GM23338 (cell line): ENCODE results near the gene TTC17. TPM values are rescaled to one million over a fixed set of nuclear protein-coding genes. Genes with fewer than 3 reads are reported as not detected.

Experiments
- ATAC-seq: fragments of 200-7000 bp; cut with Tn5 transposase; 3 replicates; pipeline ENCODE4 v1.9.1; 2020
- DNase-seq: peaks from one replicate; pipeline ENCODE4 v3.0.0-alpha.2; 2015; ENCODE audit warnings: low spot score
- H2AFZ ChIP-seq: fragments of 200-600 bp; sonication (generic); 2 replicates; pipeline ENCODE4 v1.8.0; 2016; ENCODE audit warnings: antibody characterized with exemption, mild to moderate bottlenecking, moderate library complexity
- H3F3A ChIP-seq: fragments of 200-600 bp; sonication (generic); replicated peaks from 2 replicates; pipeline ENCODE4 v1.8.0; 2017; ENCODE audit warnings: antibody characterized with exemption, mixed run types, low read depth
- H3K27ac ChIP-seq: fragments of 200-600 bp; sonication (generic); 2 replicates; pipeline ENCODE4 v1.6.1; 2016; ENCODE audit warnings: low read depth
- H3K27me3 ChIP-seq: fragments of 200-600 bp; sonication (generic); 2 replicates; pipeline ENCODE4 v1.8.0; 2016; ENCODE audit warnings: mild to moderate bottlenecking, mixed run types, moderate library complexity; ENCODE audit not compliant: insufficient read depth
- H3K36me3 ChIP-seq: fragments of 200-600 bp; sonication (generic); 2 replicates; pipeline ENCODE4 v1.8.0; 2016; ENCODE audit warnings: mild to moderate bottlenecking; ENCODE audit not compliant: insufficient read depth
- H3K4me1 ChIP-seq: fragments of 200-600 bp; sonication (generic); 2 replicates; pipeline ENCODE4 v1.8.0; 2016; ENCODE audit warnings: mild to moderate bottlenecking, moderate library complexity; ENCODE audit not compliant: insufficient read depth
- H3K4me2 ChIP-seq: fragments of 200-600 bp; sonication (generic); 2 replicates; pipeline ENCODE4 v1.7.1; 2017; ENCODE audit warnings: mixed run types
- H3K4me3 ChIP-seq: fragments of 200-600 bp; sonication (generic); 2 replicates; pipeline ENCODE4 v1.6.1; 2016; ENCODE audit warnings: mixed run types
- H3K79me2 ChIP-seq: fragments of 200-600 bp; sonication (generic); replicated peaks from 2 replicates; pipeline ENCODE4 v1.8.0; 2017; ENCODE audit warnings: mild to moderate bottlenecking; ENCODE audit not compliant: insufficient read depth
- H3K9me2 ChIP-seq: fragments of 200-600 bp; sonication (generic); 2 replicates; pipeline ENCODE4 v1.8.0; 2017; ENCODE audit not compliant: insufficient read depth
- H4K20me1 ChIP-seq: fragments of 200-600 bp; sonication (generic); replicated peaks from 2 replicates; pipeline ENCODE4 v1.8.0; 2017; ENCODE audit warnings: mild to moderate bottlenecking; ENCODE audit not compliant: insufficient read depth
- H3K27ac Mint-ChIP-seq: 2 replicates; pipeline ENCODE4 v1.8.0; 2020; ENCODE audit warnings: inconsistent platforms, mild to moderate bottlenecking, moderate library complexity, mixed read lengths
- H3K27me3 Mint-ChIP-seq: 3 replicates; pipeline ENCODE4 v1.8.0; 2022; ENCODE audit warnings: low read depth, mild to moderate bottlenecking, moderate library complexity, mixed read lengths, inconsistent platforms; ENCODE audit not compliant: insufficient read depth, poor library complexity
- H3K36me3 Mint-ChIP-seq: 3 replicates; pipeline ENCODE4 v1.8.0; 2021; ENCODE audit warnings: low read depth, mild to moderate bottlenecking, inconsistent platforms, moderate library complexity, mixed read lengths
- H3K4me1 Mint-ChIP-seq: 3 replicates; pipeline ENCODE4 v1.8.0; 2020; ENCODE audit warnings: mild to moderate bottlenecking, inconsistent platforms, mixed read lengths
- H3K4me3 Mint-ChIP-seq: 3 replicates; pipeline ENCODE4 v1.8.0; 2021; ENCODE audit warnings: moderate library complexity, mild to moderate bottlenecking, inconsistent platforms, mixed read lengths
- H3K9me3 Mint-ChIP-seq: 3 replicates; pipeline ENCODE4 v1.8.0; 2020; ENCODE audit warnings: moderate library complexity, mild to moderate bottlenecking, inconsistent platforms, mixed read lengths
- CREB1 ChIP-seq: fragments of 250-450 bp; sonication (Bioruptor Pico); IDR thresholded peaks from 2 replicates; pipeline ENCODE4 v1.5.0; 2020; ENCODE audit warnings: low read depth, mild to moderate bottlenecking, moderate library complexity
- EZH2 ChIP-seq: fragments of 200-600 bp; sonication (generic); IDR thresholded peaks from one replicate; pipeline ENCODE4 v1.8.0; 2017; ENCODE audit warnings: antibody characterized with exemption, mild to moderate bottlenecking, low read depth; ENCODE audit not compliant: unreplicated experiment
- EZH2phosphoT487 ChIP-seq: fragments of 200-600 bp; sonication (generic); IDR thresholded peaks from one replicate; pipeline ENCODE4 v1.8.1; 2018; ENCODE audit warnings: antibody characterized with exemption; ENCODE audit not compliant: unreplicated experiment
- JUNB ChIP-seq: IDR thresholded peaks from one replicate; pipeline ENCODE4 v1.6.1; 2016; ENCODE audit warnings: antibody characterized with exemption; ENCODE audit not compliant: unreplicated experiment
- NANOG ChIP-seq: IDR thresholded peaks from 2 replicates; pipeline ENCODE4 v1.6.1; 2016; ENCODE audit warnings: antibody characterized with exemption, borderline replicate concordance
- POLR2AphosphoS5 ChIP-seq: IDR thresholded peaks from 2 replicates; pipeline ENCODE4 v1.6.1; 2016; ENCODE audit warnings: antibody characterized with exemption, low read depth
- STAT1 ChIP-seq: IDR thresholded peaks from one replicate; pipeline ENCODE4 v1.6.1; 2016; ENCODE audit warnings: antibody characterized with exemption; ENCODE audit not compliant: unreplicated experiment
- ZNF114 ChIP-seq: fragments of 250-450 bp; sonication (Bioruptor Pico); IDR thresholded peaks from 2 replicates; pipeline ENCODE4 v1.5.0; 2020; ENCODE audit warnings: mild to moderate bottlenecking, moderate library complexity
- ZNF331 ChIP-seq: fragments of 250-450 bp; sonication (Bioruptor Pico); IDR thresholded peaks from 2 replicates; pipeline ENCODE4 v1.5.0; 2020; ENCODE audit warnings: low read depth, mild to moderate bottlenecking, moderate library complexity
- polyA plus RNA-seq: library from polyadenylated mRNA; unstranded; fragments of >200 nt; fragmentation: Nextera tagmentation; extraction: Ambion mirVana; gene quantifications from 2 replicates; pipeline ENCODE4 v1.2.1, GENCODE V29; 2016
- total RNA-seq: library from RNA; depleted of rRNA; stranded (reverse); fragments of >200 nt; shearing (Covaris generic); gene quantifications from 2 replicates; pipeline ENCODE4 v1.2.3, GENCODE V29; 2014
- TF ChIP-seq, protein P1 (sequence below): fragments of 250-450 bp; sonication (Bioruptor Pico); IDR thresholded peaks from 2 replicates; pipeline ENCODE4 v1.5.0; 2020; ENCODE audit warnings: mild to moderate bottlenecking, moderate library complexity
- TF ChIP-seq, protein P2 (sequence below): IDR thresholded peaks from 2 replicates; pipeline ENCODE4 v1.6.1; 2016; ENCODE audit warnings: antibody characterized with exemption
- TF ChIP-seq, protein P3 (sequence below): IDR thresholded peaks from one replicate; pipeline ENCODE4 v1.6.1; 2018; ENCODE audit warnings: antibody characterized with exemption; ENCODE audit not compliant: unreplicated experiment
- TF ChIP-seq, protein P4 (sequence below), 2 experiments: fragments of 200-600 bp in 1 of 2; sonication (generic) in 1 of 2; conservative IDR thresholded peaks; 2 replicates each; pipeline versions ENCODE4 v1.5.1 to v1.6.1; 2016 to 2017; ENCODE audit warnings: antibody characterized with exemption in 2 of 2, low read depth in 2 of 2, mild to moderate bottlenecking in 2 of 2, moderate library complexity in 1 of 2

Gene TTC17
- total and polyA plus RNA-seq, 2 experiments from 2014 or later = 59.3 to 87.9 TPM

DNA sequence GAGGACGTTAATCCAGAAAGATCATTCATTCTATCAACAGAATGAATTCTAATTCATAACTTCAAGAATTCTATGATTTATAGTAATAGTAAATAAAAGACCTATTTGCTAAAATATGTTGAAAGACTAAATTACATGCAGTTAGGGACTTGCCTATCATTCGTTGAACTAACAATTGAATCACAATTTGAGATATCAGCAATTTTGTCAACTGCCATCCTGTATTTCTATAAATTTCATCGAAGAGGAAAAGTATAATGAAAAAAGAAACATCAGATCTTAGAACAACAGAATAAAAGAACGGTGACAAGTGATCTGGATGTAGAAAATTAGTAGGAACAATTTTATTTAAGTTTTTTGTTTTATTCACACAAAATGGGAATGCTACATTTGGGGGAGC is 4.4 kb upstream of the TTC17 start (continued):
- no peak for TF ChIP-seq STAT1
- TF ChIP-seq EZH2 = no peak
- no peak for TF ChIP-seq EZH2phosphoT487

DNA sequence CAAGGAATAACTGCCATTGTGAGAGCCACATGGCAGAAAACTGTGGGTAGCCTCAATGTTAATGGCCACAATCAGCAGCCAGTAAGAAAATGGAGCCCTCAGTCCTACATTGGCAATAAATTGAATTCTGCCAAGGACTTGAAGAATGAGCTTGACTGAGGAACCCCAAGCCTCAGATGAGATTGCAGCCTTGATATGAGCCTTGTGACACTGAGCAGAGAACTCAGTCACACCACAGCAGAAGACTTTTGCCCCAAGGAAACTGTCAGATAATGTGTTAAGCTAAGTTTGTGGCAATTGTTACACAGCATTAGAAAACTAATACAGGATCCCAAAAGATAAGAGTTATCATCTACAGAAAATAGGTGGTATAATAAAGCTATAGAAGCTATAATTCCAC is 2.4 kb upstream of the TTC17 start:
- no peak overlapping the region for H3K4me2 ChIP-seq
- H3K4me3 ChIP-seq = no peak overlapping the region
- Mint-ChIP-seq H3K36me3 (peaks cover 5% of the 10 kb centered on the region; the same call in 1 of the 3 replicates), H3K27ac (no peak overlapping the region), H3K4me1 (peaks cover 32% of the 10 kb centered on the region), H3K9me3 (peaks cover 11% of the 10 kb centered on the region; the same call in 2 of the 3 replicates), H3K4me3 (no peak overlapping the region), H3K27me3 (peaks cover 12% of the 10 kb centered on the region)
- no peak for ATAC-seq
- H3K9me2 ChIP-seq = no peaks in the 10 kb centered on the region
- TF ChIP-seq POLR2AphosphoS5 (no peak), STAT1 (no peak), ZNF114 (CRISPR knock-in tag) (no peak), EZH2phosphoT487 (no peak), NANOG (no peak), EZH2 (no peak), ZNF331 (no peak), CREB1 (CRISPR knock-in tag) (no peak), JUNB (no peak)
- TF ChIP-seq, protein P1, sequence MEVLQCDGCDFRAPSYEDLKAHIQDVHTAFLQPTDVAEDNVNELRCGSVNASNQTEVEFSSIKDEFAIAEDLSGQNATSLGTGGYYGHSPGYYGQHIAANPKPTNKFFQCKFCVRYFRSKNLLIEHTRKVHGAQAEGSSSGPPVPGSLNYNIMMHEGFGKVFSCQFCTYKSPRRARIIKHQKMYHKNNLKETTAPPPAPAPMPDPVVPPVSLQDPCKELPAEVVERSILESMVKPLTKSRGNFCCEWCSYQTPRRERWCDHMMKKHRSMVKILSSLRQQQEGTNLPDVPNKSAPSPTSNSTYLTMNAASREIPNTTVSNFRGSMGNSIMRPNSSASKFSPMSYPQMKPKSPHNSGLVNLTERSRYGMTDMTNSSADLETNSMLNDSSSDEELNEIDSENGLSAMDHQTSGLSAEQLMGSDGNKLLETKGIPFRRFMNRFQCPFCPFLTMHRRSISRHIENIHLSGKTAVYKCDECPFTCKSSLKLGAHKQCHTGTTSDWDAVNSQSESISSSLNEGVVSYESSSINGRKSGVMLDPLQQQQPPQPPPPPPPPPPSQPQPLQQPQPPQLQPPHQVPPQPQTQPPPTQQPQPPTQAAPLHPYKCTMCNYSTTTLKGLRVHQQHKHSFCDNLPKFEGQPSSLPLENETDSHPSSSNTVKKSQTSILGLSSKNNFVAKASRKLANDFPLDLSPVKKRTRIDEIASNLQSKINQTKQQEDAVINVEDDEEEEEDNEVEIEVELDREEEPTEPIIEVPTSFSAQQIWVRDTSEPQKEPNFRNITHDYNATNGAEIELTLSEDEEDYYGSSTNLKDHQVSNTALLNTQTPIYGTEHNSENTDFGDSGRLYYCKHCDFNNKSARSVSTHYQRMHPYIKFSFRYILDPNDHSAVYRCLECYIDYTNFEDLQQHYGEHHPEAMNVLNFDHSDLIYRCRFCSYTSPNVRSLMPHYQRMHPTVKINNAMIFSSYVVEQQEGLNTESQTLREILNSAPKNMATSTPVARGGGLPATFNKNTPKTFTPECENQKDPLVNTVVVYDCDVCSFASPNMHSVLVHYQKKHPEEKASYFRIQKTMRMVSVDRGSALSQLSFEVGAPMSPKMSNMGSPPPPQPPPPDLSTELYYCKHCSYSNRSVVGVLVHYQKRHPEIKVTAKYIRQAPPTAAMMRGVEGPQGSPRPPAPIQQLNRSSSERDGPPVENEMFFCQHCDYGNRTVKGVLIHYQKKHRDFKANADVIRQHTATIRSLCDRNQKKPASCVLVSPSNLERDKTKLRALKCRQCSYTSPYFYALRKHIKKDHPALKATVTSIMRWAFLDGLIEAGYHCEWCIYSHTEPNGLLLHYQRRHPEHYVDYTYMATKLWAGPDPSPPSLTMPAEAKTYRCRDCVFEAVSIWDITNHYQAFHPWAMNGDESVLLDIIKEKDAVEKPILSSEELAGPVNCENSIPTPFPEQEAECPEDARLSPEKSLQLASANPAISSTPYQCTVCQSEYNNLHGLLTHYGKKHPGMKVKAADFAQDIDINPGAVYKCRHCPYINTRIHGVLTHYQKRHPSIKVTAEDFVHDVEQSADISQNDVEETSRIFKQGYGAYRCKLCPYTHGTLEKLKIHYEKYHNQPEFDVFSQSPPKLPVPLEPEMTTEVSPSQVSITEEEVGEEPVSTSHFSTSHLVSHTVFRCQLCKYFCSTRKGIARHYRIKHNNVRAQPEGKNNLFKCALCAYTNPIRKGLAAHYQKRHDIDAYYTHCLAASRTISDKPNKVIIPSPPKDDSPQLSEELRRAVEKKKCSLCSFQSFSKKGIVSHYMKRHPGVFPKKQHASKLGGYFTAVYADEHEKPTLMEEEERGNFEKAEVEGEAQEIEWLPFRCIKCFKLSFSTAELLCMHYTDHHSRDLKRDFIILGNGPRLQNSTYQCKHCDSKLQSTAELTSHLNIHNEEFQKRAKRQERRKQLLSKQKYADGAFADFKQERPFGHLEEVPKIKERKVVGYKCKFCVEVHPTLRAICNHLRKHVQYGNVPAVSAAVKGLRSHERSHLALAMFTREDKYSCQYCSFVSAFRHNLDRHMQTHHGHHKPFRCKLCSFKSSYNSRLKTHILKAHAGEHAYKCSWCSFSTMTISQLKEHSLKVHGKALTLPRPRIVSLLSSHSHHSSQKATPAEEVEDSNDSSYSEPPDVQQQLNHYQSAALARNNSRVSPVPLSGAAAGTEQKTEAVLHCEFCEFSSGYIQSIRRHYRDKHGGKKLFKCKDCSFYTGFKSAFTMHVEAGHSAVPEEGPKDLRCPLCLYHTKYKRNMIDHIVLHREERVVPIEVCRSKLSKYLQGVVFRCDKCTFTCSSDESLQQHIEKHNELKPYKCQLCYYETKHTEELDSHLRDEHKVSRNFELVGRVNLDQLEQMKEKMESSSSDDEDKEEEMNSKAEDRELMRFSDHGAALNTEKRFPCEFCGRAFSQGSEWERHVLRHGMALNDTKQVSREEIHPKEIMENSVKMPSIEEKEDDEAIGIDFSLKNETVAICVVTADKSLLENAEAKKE (CRISPR knock-in tag) = no peak
- TF ChIP-seq, protein P2, sequence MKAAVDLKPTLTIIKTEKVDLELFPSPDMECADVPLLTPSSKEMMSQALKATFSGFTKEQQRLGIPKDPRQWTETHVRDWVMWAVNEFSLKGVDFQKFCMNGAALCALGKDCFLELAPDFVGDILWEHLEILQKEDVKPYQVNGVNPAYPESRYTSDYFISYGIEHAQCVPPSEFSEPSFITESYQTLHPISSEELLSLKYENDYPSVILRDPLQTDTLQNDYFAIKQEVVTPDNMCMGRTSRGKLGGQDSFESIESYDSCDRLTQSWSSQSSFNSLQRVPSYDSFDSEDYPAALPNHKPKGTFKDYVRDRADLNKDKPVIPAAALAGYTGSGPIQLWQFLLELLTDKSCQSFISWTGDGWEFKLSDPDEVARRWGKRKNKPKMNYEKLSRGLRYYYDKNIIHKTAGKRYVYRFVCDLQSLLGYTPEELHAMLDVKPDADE = no peak
- TF ChIP-seq, protein P3, sequence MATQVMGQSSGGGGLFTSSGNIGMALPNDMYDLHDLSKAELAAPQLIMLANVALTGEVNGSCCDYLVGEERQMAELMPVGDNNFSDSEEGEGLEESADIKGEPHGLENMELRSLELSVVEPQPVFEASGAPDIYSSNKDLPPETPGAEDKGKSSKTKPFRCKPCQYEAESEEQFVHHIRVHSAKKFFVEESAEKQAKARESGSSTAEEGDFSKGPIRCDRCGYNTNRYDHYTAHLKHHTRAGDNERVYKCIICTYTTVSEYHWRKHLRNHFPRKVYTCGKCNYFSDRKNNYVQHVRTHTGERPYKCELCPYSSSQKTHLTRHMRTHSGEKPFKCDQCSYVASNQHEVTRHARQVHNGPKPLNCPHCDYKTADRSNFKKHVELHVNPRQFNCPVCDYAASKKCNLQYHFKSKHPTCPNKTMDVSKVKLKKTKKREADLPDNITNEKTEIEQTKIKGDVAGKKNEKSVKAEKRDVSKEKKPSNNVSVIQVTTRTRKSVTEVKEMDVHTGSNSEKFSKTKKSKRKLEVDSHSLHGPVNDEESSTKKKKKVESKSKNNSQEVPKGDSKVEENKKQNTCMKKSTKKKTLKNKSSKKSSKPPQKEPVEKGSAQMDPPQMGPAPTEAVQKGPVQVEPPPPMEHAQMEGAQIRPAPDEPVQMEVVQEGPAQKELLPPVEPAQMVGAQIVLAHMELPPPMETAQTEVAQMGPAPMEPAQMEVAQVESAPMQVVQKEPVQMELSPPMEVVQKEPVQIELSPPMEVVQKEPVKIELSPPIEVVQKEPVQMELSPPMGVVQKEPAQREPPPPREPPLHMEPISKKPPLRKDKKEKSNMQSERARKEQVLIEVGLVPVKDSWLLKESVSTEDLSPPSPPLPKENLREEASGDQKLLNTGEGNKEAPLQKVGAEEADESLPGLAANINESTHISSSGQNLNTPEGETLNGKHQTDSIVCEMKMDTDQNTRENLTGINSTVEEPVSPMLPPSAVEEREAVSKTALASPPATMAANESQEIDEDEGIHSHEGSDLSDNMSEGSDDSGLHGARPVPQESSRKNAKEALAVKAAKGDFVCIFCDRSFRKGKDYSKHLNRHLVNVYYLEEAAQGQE = no peak
- TF ChIP-seq, protein P4, sequence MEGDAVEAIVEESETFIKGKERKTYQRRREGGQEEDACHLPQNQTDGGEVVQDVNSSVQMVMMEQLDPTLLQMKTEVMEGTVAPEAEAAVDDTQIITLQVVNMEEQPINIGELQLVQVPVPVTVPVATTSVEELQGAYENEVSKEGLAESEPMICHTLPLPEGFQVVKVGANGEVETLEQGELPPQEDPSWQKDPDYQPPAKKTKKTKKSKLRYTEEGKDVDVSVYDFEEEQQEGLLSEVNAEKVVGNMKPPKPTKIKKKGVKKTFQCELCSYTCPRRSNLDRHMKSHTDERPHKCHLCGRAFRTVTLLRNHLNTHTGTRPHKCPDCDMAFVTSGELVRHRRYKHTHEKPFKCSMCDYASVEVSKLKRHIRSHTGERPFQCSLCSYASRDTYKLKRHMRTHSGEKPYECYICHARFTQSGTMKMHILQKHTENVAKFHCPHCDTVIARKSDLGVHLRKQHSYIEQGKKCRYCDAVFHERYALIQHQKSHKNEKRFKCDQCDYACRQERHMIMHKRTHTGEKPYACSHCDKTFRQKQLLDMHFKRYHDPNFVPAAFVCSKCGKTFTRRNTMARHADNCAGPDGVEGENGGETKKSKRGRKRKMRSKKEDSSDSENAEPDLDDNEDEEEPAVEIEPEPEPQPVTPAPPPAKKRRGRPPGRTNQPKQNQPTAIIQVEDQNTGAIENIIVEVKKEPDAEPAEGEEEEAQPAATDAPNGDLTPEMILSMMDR (conservative IDR thresholded peaks at IDR 0.05; ENCODE audit: low read depth in 2 of 2) = no peak
- no peak for DNase-seq
- H3K27me3 ChIP-seq = no peaks in the 10 kb centered on the region
- H3K27ac ChIP-seq = no peak overlapping the region
- peaks cover 23% of the 10 kb centered on the region for H3K79me2 ChIP-seq
- no peaks in the 10 kb centered on the region for H4K20me1 ChIP-seq
- peaks cover 23% of the 10 kb centered on the region for H3K4me1 ChIP-seq
- H3K36me3 ChIP-seq = no peaks in the 10 kb centered on the region
- H2AFZ ChIP-seq = no peak overlapping the region
- no peaks in the 10 kb centered on the region for H3F3A ChIP-seq
